Right lobe of liver (tissue), 4 donors: Measurements from ENCODE around the gene LDLRAD3.

ENCODE experiments used
- CTCF ChIP-seq, 4 donors: fragments of 200-600 bp in 3 of 4; fragments of 450-650 bp in 1 of 4; IDR thresholded peaks; one replicate each; pipeline versions ENCODE4 v1.5.1 to v1.8.0; 2016 to 2022; ENCODE audit warnings: antibody characterized with exemption in 4 of 4, mild to moderate bottlenecking in 2 of 4
- POLR2A ChIP-seq: fragments of 450-650 bp; IDR thresholded peaks from one replicate; pipeline ENCODE4 v1.6.1; 2017; ENCODE audit warnings: antibody characterized with exemption, mild to moderate bottlenecking
- donor health status: DM: no; HTN: no; CAD: no.
- donor health status: DM: no; HTN: no; CAD: no.
- donor health status: DM: no; HTN: yes; CAD: no.

DNA sequence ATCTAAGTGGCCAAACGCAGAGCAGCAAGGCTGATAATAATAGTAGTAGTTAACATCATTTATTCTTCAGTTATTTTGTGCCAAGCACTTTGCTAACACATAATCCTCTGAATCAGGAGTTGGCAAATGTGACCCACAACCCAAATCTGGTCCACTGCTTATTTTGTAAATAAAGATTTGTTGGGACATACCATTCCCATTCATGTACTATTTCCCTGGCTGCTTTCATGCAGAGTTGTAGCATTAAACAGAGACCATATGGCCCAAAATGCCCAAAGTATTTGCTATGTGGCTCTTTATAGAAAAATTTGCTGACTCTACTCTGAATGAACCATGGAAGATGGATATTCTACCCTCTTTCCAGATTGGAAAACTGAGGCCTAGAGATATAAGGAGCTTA lies 295.0 kb downstream of the LDLRAD3 start:
- TF ChIP-seq CTCF (IDR thresholded peaks at IDR 0.05): no peak
- TF ChIP-seq POLR2A: no peak
